HTR-8/SVneo (cell line): ENCODE results near the gene ACMSD.
"Not testable (repeated sequence)": the region's sequence is repeated elsewhere in the genome, so short reads cannot be mapped to it uniquely, and the experiment has no call there.

Experiments used
- DNase-seq: peaks from one replicate; pipeline ENCODE4 v3.0.0; 2011; ENCODE audit warnings: low spot score, mixed read lengths; ENCODE audit not compliant: insufficient read length
- FAIRE-seq: peaks from 2 replicates; lab custom pipeline; 2011; peaks lifted over from hg19 to GRCh38; lab: Jason Lieb, UNC

Gene ACMSD

DNA sequence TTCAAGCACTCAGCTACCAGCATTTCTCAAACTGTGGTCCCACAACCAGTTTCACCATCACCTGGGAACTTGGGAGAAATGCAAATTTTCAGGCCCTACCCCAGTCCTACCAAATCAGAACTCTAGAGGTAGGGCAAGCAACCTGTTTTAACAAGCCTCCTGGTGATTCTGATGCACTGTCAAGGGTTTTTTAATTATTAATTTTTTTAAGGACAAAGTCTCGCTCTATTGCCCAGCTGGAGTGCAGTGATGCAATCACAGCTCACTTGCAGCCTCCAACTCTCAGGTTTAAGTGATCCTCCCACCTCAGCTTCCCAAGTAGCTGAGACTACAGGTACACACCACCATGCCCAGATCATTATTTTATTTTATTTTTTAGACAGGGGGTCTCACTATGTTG, 7.8 kb downstream of the ACMSD start:
- no peak for FAIRE-seq
- no peak for DNase-seq

DNA sequence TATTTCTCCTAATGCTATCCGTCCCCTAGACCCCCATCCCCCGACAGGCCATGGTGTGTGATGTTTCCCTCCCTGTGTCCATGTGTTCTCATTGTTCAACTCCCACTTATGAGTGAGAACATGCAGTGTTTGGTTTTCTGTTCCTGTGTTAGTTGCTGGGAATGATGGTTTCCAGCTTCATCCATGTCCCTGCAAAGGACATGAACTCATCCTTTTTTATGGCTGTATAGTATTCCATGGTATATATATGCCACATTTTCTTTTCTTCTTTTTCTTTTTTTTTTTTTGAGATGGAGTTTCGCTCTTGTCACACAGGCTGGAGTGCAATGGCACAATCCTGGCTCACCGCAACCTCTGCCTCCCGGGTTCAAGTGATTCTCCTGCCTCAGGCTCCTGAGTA, 9.2 kb downstream of the ACMSD start:
- not testable (repeated sequence) for DNase-seq, FAIRE-seq

- FAIRE-seq (no peak), DNase-seq (no peak)
Measured at GRCh38 chr2:134852518-134852917, 14.1 kb downstream of the ACMSD start.

- FAIRE-seq (no peak), DNase-seq (no peak)
Measured at GRCh38 chr2:134855709-134856108, 17.3 kb downstream of the ACMSD start.

GRCh38 chr2:134858245-134858644, 19.8 kb downstream of the ACMSD start:
- no peak for FAIRE-seq
- DNase-seq, result no peak

DNA sequence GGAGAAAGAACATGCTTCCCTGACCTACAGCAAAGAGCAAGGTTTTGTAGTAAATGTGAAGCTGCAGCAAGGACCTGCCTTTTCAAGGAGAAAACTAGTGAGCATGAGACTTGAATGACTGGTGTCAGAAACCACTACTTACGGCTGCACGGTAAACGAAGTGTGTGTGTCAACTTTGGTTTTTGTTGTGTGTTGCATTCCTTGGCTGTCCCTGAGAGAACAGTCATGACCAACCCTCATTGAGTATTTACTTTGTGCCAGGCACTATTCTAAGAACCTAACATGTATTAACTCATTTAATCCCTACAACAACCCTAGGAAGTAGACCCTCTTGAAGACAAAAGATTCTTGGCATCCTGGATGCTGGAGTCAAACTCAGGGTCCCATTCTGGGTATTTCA, 22.8 kb downstream of the ACMSD start:
- DNase-seq (no peak), FAIRE-seq (no peak)

GRCh38 chr2:134862069-134862468, 23.7 kb downstream of the ACMSD start:
- DNase-seq (no peak), FAIRE-seq (no peak)

GRCh38 chr2:134862674-134863073, 24.3 kb downstream of the ACMSD start:
- no peak for FAIRE-seq
- no peak for DNase-seq

DNA sequence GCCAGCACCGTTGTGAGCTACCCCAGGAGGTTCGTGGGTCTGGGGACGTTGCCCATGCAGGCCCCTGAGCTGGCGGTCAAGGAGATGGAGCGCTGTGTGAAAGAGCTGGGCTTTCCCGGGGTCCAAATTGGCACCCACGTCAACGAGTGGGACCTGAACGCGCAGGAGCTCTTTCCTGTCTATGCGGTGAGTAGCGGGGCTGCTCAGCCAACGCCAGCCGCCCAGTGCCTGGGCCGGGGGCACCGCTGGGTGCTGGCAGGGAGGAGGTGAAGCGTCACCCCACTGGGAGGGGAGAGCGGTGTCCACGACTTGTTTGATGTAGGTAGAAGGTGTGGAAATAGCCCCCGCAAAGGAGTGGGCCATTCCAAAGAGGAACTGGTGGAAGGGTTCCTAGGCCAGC, 25.0 kb downstream of the ACMSD start:
- DNase-seq (no peak), FAIRE-seq (no peak)

DNA sequence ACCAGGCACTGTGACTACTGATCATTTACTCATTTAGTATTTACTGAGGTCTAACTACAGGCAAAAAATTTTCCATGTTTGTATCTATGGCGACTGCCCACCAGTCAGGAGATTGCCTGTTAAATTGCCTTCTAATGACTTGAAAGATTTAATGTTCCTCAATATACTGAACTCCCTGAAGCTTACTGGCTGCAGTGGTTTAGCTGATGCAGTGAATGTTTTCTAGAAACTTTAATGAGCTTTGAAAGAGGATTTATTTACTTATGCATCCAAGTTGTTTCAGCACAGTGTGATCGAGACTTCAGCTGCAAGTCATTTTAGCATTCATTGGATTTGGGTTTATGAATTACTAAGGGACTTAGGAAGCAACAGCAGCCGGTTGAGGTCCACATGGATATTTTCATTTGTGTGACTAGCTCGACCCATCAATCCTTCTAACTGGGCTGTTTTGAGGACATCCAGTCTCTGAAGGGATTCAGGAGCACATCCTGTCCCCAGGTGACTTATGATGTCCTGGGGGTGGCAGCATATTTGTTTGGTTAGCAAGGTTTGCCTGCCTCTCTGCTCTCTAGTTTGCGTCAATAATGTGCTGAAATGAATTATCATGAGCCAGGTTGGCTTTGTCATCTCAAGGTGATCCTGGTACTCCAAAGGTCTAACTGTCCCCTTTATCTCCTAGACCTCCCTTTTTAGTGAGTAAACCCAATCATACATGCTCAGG, 26.8 kb downstream of the ACMSD start:
- FAIRE-seq, result no peak
- no peak for DNase-seq

DNA sequence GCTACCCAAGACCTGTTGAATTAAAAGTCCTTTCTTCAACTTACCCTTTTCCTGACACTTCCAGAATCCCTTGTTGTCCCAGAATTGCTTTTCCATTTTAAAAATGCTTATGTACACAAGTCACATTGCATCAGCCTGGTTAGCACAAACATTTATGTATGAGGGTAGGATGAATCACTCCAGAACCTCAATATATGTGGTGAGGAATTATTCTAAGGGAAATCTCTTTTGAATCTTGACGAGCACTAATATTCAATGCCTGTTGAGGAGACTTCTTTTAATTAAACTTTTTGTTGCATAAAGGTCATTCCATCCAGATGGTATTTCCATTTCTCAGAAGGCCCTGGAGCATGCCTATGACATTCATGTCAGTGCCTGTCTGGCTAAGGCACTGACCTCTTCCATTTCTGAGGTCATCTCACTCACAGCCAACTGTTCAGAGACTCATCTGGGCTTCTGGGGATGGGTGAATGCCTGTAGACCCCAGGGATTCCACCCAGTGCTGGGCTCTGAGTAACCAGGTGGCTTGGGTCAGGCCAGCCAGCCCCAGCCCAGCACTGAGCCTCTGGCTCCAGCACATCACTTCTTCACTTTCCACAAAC, 28.2 kb downstream of the ACMSD start:
- FAIRE-seq (no peak), DNase-seq (no peak)

DNA sequence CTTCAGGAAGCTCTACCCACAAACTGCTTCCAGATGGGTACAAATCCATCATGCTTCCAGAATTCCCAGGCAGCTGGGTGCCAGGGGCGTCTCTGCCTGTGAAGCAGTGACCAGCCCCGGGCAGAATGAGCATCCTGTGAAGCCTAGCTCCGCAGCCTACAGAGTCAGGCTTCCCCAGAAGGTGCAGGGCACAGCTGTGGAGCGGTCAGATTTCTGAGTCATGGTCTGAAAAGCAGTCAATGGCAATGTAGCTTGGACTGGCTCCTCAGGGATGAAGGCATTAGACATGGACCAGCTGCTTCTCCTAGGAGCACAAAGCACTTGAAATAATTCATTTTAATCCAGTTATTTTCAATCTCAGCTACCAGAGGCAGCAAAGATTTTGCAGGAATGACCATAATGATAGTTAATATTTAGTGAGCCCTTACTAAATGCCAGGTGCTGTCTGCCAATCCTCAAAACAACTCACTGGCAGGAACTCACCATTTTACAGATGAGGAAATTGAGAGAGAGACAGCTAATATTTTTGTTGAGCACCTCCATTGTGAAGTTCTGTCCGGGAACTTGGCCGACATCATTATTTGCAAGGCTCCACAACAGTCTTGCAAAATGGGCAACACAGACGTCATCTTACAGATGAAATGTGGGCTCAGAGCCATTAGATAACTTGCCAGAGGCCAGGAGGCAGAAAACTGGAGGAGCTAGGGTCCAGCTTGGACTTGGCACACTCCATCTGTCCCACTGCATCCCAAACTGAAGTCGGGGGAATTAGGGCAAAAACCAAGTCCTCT, 31.7 kb downstream of the ACMSD start:
- FAIRE-seq (no peak), DNase-seq (no peak)

DNA sequence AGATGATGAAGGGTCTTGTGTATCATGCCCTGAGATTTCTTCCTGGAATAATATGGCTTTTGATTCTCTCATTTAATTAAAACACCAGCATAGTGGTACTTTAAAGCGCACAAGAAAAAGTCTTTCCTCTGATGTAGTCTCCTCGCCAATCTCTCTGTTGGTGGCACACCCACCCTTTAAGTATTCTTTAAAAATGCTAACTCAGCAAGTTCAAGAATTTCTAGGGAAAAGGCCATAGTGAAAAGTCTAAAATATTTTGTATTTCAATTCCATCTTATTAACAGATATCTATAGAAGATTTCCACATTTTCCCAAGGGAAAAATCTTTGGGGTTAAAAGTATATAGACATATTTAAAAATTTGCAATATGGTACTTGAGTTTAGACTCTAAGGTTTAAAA, 34.7 kb downstream of the ACMSD start:
- DNase-seq, result no peak
- FAIRE-seq, result no peak

- DNase-seq (no peak), FAIRE-seq (no peak)
Measured at GRCh38 chr2:134875309-134875708, 36.9 kb downstream of the ACMSD start.

DNA sequence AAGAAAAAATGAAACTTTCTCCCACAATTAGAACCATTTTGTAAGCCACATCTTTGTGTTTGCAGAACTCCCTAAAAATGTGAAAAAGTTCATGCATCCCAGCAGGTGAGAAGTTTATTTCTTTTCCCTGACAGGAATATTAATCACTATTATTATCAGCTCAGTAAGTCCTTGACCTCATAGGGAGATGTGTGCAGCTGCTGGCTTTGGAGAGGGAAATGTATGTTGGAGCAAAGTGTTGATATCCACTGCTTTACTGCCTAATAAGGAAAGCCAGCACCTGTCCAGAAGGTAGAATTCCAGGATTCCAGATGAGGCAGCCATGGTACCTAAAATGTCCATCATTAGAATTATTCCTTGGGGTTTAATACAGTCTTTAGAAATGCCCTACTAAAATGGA, 44.4 kb downstream of the ACMSD start:
- DNase-seq, result no peak
- no peak for FAIRE-seq

DNA sequence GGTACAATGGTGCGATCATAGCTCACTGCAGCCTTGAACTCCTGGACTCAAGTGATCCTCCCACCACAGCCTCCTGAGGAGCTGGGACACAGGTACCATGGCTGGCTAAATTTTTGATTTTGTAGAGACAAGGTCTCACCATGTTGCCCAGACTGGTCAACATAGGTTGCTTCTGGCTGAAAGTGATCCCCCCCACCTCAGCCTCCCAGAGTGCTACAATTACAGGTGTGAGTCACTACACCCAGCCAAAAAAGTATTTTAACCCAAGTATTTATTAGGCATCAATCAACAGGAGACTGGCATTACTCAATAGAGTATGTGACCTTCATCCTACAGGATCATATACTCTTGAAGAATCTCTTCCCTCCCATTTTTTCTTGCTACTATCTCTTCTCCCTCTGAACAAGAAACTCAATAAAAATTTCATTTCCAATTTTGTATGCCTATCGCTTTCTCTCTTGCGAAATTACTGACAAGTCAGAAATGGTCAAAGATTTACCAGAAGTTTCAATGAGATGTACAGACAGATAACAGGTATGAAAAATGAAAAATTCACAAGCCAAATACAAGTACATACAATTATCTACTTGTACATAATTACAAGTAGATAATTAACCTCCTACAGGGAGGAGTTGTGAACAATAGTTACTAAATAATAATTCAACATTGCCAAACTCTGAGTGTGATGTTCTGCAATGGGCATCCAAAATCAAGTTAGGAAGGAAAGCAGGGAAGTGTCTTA, 45.3 kb downstream of the ACMSD start:
- FAIRE-seq, result no peak
- DNase-seq, result no peak

DNA sequence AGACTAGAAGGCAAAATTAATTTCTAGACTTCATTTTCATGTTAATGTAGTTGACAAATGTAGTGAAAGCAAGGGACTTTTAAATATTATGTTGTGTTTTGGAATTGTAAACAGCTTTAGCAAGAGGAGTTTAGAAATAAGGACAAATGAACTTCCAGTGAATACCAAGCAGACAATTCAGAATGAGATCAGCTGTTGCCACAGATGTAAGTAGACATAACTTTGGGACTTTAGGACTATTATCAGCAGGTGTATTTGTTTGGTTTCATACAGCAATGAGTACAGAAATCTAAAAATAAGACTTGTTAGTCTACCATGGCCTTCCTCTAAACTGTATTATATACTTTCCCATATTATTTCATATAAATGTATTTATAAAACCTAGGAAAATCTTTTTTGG, 46.0 kb downstream of the ACMSD start:
- DNase-seq (no peak), FAIRE-seq (no peak)

DNA sequence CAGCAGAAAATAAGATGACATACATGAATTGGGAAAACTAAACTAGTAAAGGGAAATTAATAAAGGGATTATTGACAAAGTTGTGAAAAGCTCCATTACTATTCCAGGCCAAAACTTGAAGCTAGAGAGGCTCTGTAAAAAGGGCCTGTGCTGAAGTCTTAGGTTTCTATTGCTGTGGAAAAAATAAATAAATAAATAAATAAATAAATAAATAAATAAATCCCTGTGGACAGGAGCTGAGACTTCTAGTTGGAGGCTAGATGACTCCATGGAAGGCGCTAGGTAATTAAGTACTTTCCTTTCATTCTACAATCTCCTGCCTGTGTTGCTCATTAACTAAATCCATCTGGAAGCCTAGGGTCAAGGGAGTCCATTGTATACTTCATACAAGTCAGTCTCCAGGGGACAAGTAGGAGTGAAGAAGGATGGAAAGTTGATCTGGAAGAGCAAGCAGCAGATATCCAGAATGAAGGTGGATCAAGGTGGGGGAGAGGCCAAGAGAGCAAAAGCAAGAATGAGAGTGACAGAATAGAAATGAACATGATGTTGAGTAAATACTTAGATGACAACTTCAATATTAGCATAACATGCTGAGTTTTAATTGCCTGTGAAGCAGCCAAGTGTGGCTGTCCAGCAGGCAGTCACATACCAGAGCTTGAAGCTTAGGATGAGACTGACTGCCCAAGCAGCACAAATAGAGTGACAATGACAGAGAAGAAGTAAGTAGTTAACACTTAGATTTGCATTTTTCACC, 54.0 kb downstream of the ACMSD start:
- no peak for FAIRE-seq

GRCh38 chr2:134897932-134898331, 59.5 kb downstream of the ACMSD start:
- DNase-seq, result no peak
- no peak for FAIRE-seq

More for the DNA sequence above, 54.0 kb downstream of the ACMSD start:
- no peak for DNase-seq

DNA sequence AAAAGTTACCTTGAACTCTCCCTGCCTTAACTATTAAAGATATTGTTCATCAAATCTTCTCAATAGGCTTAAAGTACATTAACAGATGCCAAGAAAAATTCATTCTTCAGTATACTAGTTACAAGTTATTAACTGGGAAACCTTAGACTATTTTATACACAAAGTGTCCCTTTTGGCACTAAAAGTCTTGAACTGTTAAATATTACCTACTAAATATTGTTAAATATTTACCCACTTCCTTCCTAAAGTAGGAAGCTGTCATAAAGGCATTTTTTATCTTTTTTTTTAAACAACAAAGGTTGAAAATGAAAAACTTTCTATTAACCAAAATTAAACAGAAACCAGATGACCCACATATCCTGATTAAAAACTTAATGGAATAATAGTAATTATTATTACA, 60.8 kb downstream of the ACMSD start:
- DNase-seq, result no peak

More for the DNA sequence above, 60.8 kb downstream of the ACMSD start:
- no peak for FAIRE-seq
